Neural cell (in vitro differentiated cells): Measurements from ENCODE around the gene NLRP13. TPM values are rescaled to one million over a fixed set of nuclear protein-coding genes. Genes with fewer than 3 reads are reported as not detected.
"Not testable (repeated sequence)": the region's sequence is repeated elsewhere in the genome, so short reads cannot be mapped to it uniquely, and the experiment has no call there.

Source experiments
- H2AFZ ChIP-seq: fragments of 200-600, 300-800 bp; sonication (generic), shearing (Covaris generic); 2 replicates; pipeline ENCODE4 v1.6.0; 2014; ENCODE audit warnings: low read depth, mild to moderate bottlenecking, antibody characterized with exemption, low read length, moderate library complexity
- H3F3A ChIP-seq: fragments of 200-600 bp; shearing (Covaris generic); 2 replicates; pipeline ENCODE4 v1.6.1; 2016; ENCODE audit warnings: mild to moderate bottlenecking, moderate library complexity, mixed read lengths, antibody characterized with exemption, low read length; ENCODE audit not compliant: insufficient read depth, poor library complexity, severe bottlenecking
- H3K27ac ChIP-seq: fragments of 200-600, 300-800 bp; sonication (generic), shearing (Covaris generic); 2 replicates; pipeline ENCODE4 v1.5.1; 2014; ENCODE audit warnings: mild to moderate bottlenecking, low read length, moderate library complexity
- H3K27me3 ChIP-seq: fragments of 300-800, 200-600 bp; sonication (generic), shearing (Covaris generic); 2 replicates; pipeline ENCODE4 v1.6.0; 2014; ENCODE audit warnings: mild to moderate bottlenecking, low read depth, low read length, moderate library complexity; ENCODE audit not compliant: insufficient read depth
- H3K36me3 ChIP-seq: fragments of 300-800, 200-600 bp; sonication (generic), shearing (Covaris generic); 2 replicates; pipeline ENCODE4 v1.5.1; 2014; ENCODE audit warnings: mild to moderate bottlenecking, antibody characterized with exemption, low read length, moderate library complexity; ENCODE audit not compliant: insufficient read depth
- H3K4me2 ChIP-seq: fragments of 300-800, 200-600 bp; sonication (generic), shearing (Covaris generic); 2 replicates; pipeline ENCODE4 v1.6.0; 2014; ENCODE audit warnings: mild to moderate bottlenecking, low read length
- H3K4me3 ChIP-seq: fragments of 300-800, 200-600 bp; sonication (generic), shearing (Covaris generic); 2 replicates; pipeline ENCODE4 v1.5.1; 2014; ENCODE audit warnings: mild to moderate bottlenecking, low read length, moderate library complexity
- H3K79me2 ChIP-seq: fragments of 200-600 bp; shearing (Covaris generic); replicated peaks from 2 replicates; pipeline ENCODE4 v1.6.0; 2014; ENCODE audit warnings: mild to moderate bottlenecking, low read length, moderate library complexity; ENCODE audit not compliant: insufficient read depth
- H3K9ac ChIP-seq: fragments of 300-800, 200-600 bp; sonication (generic), shearing (Covaris generic); 2 replicates; pipeline ENCODE4 v1.6.1; 2016; ENCODE audit warnings: mild to moderate bottlenecking, low read length, mixed read lengths
- H3K9me2 ChIP-seq: fragments of 200-600 bp; shearing (Covaris generic); 2 replicates; pipeline ENCODE4 v1.6.1; 2016; ENCODE audit warnings: mild to moderate bottlenecking, low read length, mixed read lengths; ENCODE audit not compliant: insufficient read depth
- H3K9me3 ChIP-seq: fragments of 200-600, 300-800 bp; sonication (generic), shearing (Covaris generic); 2 replicates; pipeline ENCODE4 v1.6.1; 2016; ENCODE audit warnings: mild to moderate bottlenecking, mixed run types, low read length, moderate library complexity, mixed read lengths
- H4K20me1 ChIP-seq: fragments of 200-600 bp; shearing (Covaris generic); 2 replicates; pipeline ENCODE4 v1.6.1; 2016; ENCODE audit warnings: mild to moderate bottlenecking, mixed run types; ENCODE audit not compliant: insufficient read depth
- CTCF ChIP-seq: fragments of 450-650 bp; IDR thresholded peaks from 2 replicates; pipeline ENCODE4 v1.5.1; 2014; ENCODE audit warnings: antibody characterized with exemption, mild to moderate bottlenecking, moderate library complexity; ENCODE audit not compliant: poor library complexity, severe bottlenecking
- EP300 ChIP-seq: fragments of 450-650 bp; conservative IDR thresholded peaks from 2 replicates; pipeline ENCODE4 v1.6.1; 2014; ENCODE audit warnings: antibody characterized with exemption, mild to moderate bottlenecking, moderate library complexity; ENCODE audit not compliant: poor library complexity, severe bottlenecking
- EZH2 ChIP-seq: fragments of 200-600, 300-800 bp; shearing (Covaris generic), sonication (generic); IDR thresholded peaks from 2 replicates; pipeline ENCODE4 v1.6.1; 2014; ENCODE audit warnings: antibody characterized with exemption, low read length, borderline replicate concordance, mild to moderate bottlenecking; ENCODE audit not compliant: insufficient read depth, poor library complexity, severe bottlenecking
- MXI1 ChIP-seq: fragments of 450-650 bp; conservative IDR thresholded peaks from 2 replicates; pipeline ENCODE4 v1.6.1; 2014; ENCODE audit warnings: antibody characterized with exemption, mild to moderate bottlenecking; ENCODE audit not compliant: poor library complexity, severe bottlenecking
- POLR2AphosphoS5 ChIP-seq: IDR thresholded peaks from 2 replicates; pipeline ENCODE4 v1.6.1; 2012
- RAD21 ChIP-seq: fragments of 450-650 bp; conservative IDR thresholded peaks from 2 replicates; pipeline ENCODE4 v1.6.1; 2014; ENCODE audit warnings: antibody characterized with exemption, mild to moderate bottlenecking, moderate library complexity
- REST ChIP-seq: IDR thresholded peaks from 2 replicates; pipeline ENCODE4 v1.6.1; 2012; ENCODE audit warnings: borderline replicate concordance
- SMC3 ChIP-seq: fragments of 450-650 bp; conservative IDR thresholded peaks from 2 replicates; pipeline ENCODE4 v1.6.1; 2014; ENCODE audit warnings: antibody characterized with exemption, mild to moderate bottlenecking, moderate library complexity; ENCODE audit not compliant: poor library complexity
- TAF1 ChIP-seq: IDR thresholded peaks from 2 replicates; pipeline ENCODE4 v1.6.1; 2012; ENCODE audit warnings: low read depth
- polyA plus RNA-seq: library from polyadenylated mRNA; depleted of rRNA; stranded (reverse); fragments of >200 nt; gene quantifications from 2 replicates; pipeline ENCODE4 v1.2.3, GENCODE V29; 2014

NLRP13 gene
- polyA plus RNA-seq, 1 donor from 2014 or later = not detected

- no peaks in the 10 kb centered on the region for H3K36me3 ChIP-seq
- H3K9me2 ChIP-seq = no peaks in the 10 kb centered on the region
- H3K27me3 ChIP-seq = no peaks in the 10 kb centered on the region
- no peak overlapping the region for H2AFZ ChIP-seq
- H3K9me3 ChIP-seq = peaks cover 5% of the 10 kb centered on the region
- H4K20me1 ChIP-seq = no peaks in the 10 kb centered on the region
- no peak overlapping the region for H3K27ac ChIP-seq
- H3K79me2 ChIP-seq = no peaks in the 10 kb centered on the region
- no peaks in the 10 kb centered on the region for H3F3A ChIP-seq
- no peak overlapping the region for H3K4me2 ChIP-seq
- TF ChIP-seq POLR2AphosphoS5 = no peak
- TF ChIP-seq TAF1 = no peak
- TF ChIP-seq SMC3 = no peak
- no peak for TF ChIP-seq MXI1
- TF ChIP-seq EP300 = no peak
- no peak for TF ChIP-seq REST
- TF ChIP-seq EZH2 = no peak
- no peak for TF ChIP-seq CTCF
- H3K4me3 ChIP-seq = no peak overlapping the region
- no peak overlapping the region for H3K9ac ChIP-seq
Measured at GRCh38 chr19:55935206-55935605, 3.1 kb upstream of the NLRP13 start.

GRCh38 chr19:55930996-55931515, 1.1 kb downstream of the NLRP13 start:
- H3K36me3 ChIP-seq = no peaks in the 10 kb centered on the region
- no peak for TF ChIP-seq POLR2AphosphoS5
- no peak for TF ChIP-seq EP300
- no peak for TF ChIP-seq TAF1
- TF ChIP-seq EZH2 = no peak
- no peak for TF ChIP-seq SMC3
- no peak for TF ChIP-seq RAD21
- TF ChIP-seq REST = no peak
- no peak for TF ChIP-seq MXI1
- no peak for TF ChIP-seq CTCF
- H3K27me3 ChIP-seq = no peaks in the 10 kb centered on the region
- H2AFZ ChIP-seq = no peak overlapping the region
- no peak overlapping the region for H3K27ac ChIP-seq
- no peak overlapping the region for H3K4me3 ChIP-seq
- H3F3A ChIP-seq = no peaks in the 10 kb centered on the region
- no peak overlapping the region for H3K9ac ChIP-seq
- no peaks in the 10 kb centered on the region for H3K79me2 ChIP-seq
- H3K9me2 ChIP-seq = no peaks in the 10 kb centered on the region
- no peak overlapping the region for H3K4me2 ChIP-seq
- peaks cover 5% of the 10 kb centered on the region for H3K9me3 ChIP-seq
- no peaks in the 10 kb centered on the region for H4K20me1 ChIP-seq

GRCh38 chr19:55929258-55929657, 2.9 kb downstream of the NLRP13 start:
- not testable (repeated sequence) for H3K36me3 ChIP-seq, H3K4me2 ChIP-seq, H3K4me3 ChIP-seq, H3K79me2 ChIP-seq, H3K27ac ChIP-seq, H3K27me3 ChIP-seq, H3K9ac ChIP-seq, H3F3A ChIP-seq, H4K20me1 ChIP-seq, H3K9me2 ChIP-seq, H2AFZ ChIP-seq, H3K9me3 ChIP-seq
